Measurements from ENCODE around the gene CFAP73. TPM values are rescaled to one million over a fixed set of nuclear protein-coding genes. Genes with fewer than 3 reads are reported as not detected.

The CFAP73 gene
- total RNA-seq, 1 experiment from 2014 or later = 0.10 TPM

DNA sequence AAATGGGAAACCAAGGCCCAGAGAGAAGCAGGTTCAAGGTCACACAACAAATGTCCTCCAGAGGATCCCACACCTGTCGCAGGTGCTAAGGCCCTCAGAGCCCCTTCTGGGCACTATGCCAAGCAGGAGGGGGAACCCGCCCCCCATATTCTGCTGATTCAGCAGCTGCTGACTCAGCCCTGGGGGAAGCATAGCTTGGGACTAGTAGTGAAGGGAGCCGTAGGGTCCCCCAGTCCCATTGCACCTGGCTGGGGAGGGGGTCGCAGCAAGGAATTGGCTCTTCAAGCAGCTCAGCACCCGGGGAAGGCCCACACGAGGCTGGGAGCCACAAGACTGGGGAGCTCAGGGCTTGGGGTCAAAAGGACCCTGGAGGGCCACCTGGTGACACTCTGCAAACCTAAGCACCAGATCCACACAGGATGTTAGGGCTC, 15.0 kb upstream of the CFAP73 start:
- H3K4me3 ChIP-seq (ENCODE audit: low read depth in 2 of 2, low read length in 2 of 2) = no peak overlapping the region
- ATAC-seq (no peak), DNase-seq (ENCODE audit: low read depth, low spot score) (no peak)
- no TSS peak for BruUV-seq (replicated peaks)
- H3K36me3 ChIP-seq (ENCODE audit: control insufficient read depth, insufficient read depth, low read length) = no peaks in the 10 kb centered on the region
- ChIA-PET CTCF (interaction anchor here (0.5 to 0.6 kb wide), 2 partner anchors 50 to 197 kb away, joined by 3 to 4 read pairs; no protein-coding TSS in a partner anchor), POLR2A (interaction anchor here (0.9 kb wide), 1 partner anchor 73 kb away, joined by 4 read pairs; no protein-coding TSS in a partner anchor)
- in situ Hi-C loops (cut with HindIII; ENCODE audit: low pct_unique_long_range_greater_than_20kb, low sequenced_read_pairs) (no loop called here), intact Hi-C loops (cut with micrococcal nuclease; ENCODE audit: unreplicated experiment) (no loop called here)
- no peaks in the 10 kb centered on the region for H3K27me3 ChIP-seq (ENCODE audit: control insufficient read depth, insufficient read depth, low read length)
- peaks cover 4% of the 10 kb centered on the region for H3K4me1 ChIP-seq (ENCODE audit: control insufficient read depth, insufficient read depth, low read length)
- TF ChIP-seq CTCF (IDR thresholded peaks at IDR 0.05) = no peak
- no peak for TF ChIP-seq REST (IDR thresholded peaks at IDR 0.05; ENCODE audit: insufficient read depth in 1 of 2, low read depth in 2 of 2, low read length in 1 of 2)
- no peak for TF ChIP-seq SIN3A (IDR thresholded peaks at IDR 0.05; ENCODE audit: borderline replicate concordance, insufficient read depth, low read depth, low read length)
- TF ChIP-seq TCF7L2 (IDR thresholded peaks at IDR 0.05; ENCODE audit: low read depth, low read length) = no peak
- TF ChIP-seq POLR2AphosphoS5 (IDR thresholded peaks at IDR 0.05; ENCODE audit: low read depth, low read length) = no peak
- H3K9me3 ChIP-seq (ENCODE audit: control insufficient read depth, insufficient read depth, low read depth, low read length) = no peaks in the 10 kb centered on the region
- H3K27ac ChIP-seq (ENCODE audit: low read length) = no peak overlapping the region

- peak; percentile 86 for ATAC-seq
- no TSS peak for BruUV-seq (replicated peaks)
- Histone ChIP-seq H3K27ac (ENCODE audit: low read length) (no peak within 1 kb of the TSS), H3K9me3 (ENCODE audit: control insufficient read depth, insufficient read depth, low read depth, low read length) (no peaks in the 10 kb centered on the region), H3K27me3 (ENCODE audit: control insufficient read depth, insufficient read depth, low read length) (no peaks in the 10 kb centered on the region), H3K4me3 (ENCODE audit: low read depth in 2 of 2, low read length in 2 of 2) (peak within 1 kb of the TSS; percentile 26 to 41), H3K4me1 (ENCODE audit: control insufficient read depth, insufficient read depth, low read length) (peaks cover 4% of the 10 kb centered on the region), H3K36me3 (ENCODE audit: control insufficient read depth, insufficient read depth, low read length) (no peaks in the 10 kb centered on the region)
- intact Hi-C loops (cut with micrococcal nuclease; ENCODE audit: unreplicated experiment) = no loop called here
- CTCF ChIA-PET = interaction anchor here (0.5 to 1.9 kb wide), 3 partner anchors 17 to 198 kb away, joined by 3 to 5 read pairs (median 4); no protein-coding TSS in a partner anchor
- POLR2A ChIA-PET = interaction anchor here (0.9 kb wide), 1 partner anchor 74 kb away, joined by 4 read pairs; no protein-coding TSS in a partner anchor
- TF ChIP-seq CTCF (IDR thresholded peaks at IDR 0.05) = peak; percentile 92
- no peak for TF ChIP-seq POLR2AphosphoS5 (IDR thresholded peaks at IDR 0.05; ENCODE audit: low read depth, low read length)
- DNase-seq (ENCODE audit: low read depth, low spot score) = no peak
- in situ Hi-C loops (cut with HindIII; ENCODE audit: low pct_unique_long_range_greater_than_20kb, low sequenced_read_pairs) = no loop called here
These were observed 14.1 kb upstream of the CFAP73 start, which contains the start of gene RASAL1 for GRCh38 chr12:113135178-113136127. TSS of gene RASAL1 (minus strand) at chr12:113135761. CDS start at chr12:113135462, 299 bp downstream.
